Measurements from ENCODE around the gene ITGA5. TPM values are rescaled to one million over a fixed set of nuclear protein-coding genes. Genes with fewer than 3 reads are reported as not detected.

The ITGA5 gene
- total RNA-seq, 1 experiment from 2014 or later = 107 TPM

- no peak for DNase-seq (ENCODE audit: low read depth)
Observed at GRCh38 chr12:54412348-54412747, 6.7 kb downstream of the ITGA5 start.

- peak; percentile 94 for DNase-seq (ENCODE audit: low read depth)
Observed at GRCh38 chr12:54411391-54412241, 7.5 kb downstream of the ITGA5 start.

- DNase-seq (ENCODE audit: low read depth) = no peak
Observed at GRCh38 chr12:54409267-54409666, 9.8 kb downstream of the ITGA5 start.

- DNase-seq (ENCODE audit: low read depth) = no peak
Observed at GRCh38 chr12:54407183-54407905, 11.7 kb downstream of the ITGA5 start.

GRCh38 chr12:54405573-54405972 lies 13.5 kb downstream of the ITGA5 start:
- DNase-seq (ENCODE audit: low read depth) = no peak

GRCh38 chr12:54405106-54405505 lies 14.0 kb downstream of the ITGA5 start:
- DNase-seq (ENCODE audit: low read depth) = no peak

GRCh38 chr12:54404061-54405004 lies 14.7 kb downstream of the ITGA5 start:
- peak; percentile 48 for DNase-seq (ENCODE audit: low read depth)

GRCh38 chr12:54401119-54401518 lies 17.9 kb downstream of the ITGA5 start:
- DNase-seq (ENCODE audit: low read depth) = no peak

- DNase-seq (ENCODE audit: low read depth) = peak; percentile 85
Observed at GRCh38 chr12:54398995-54399793, 19.9 kb downstream of the ITGA5 start.

- DNase-seq (ENCODE audit: low read depth) = no peak
Observed at GRCh38 chr12:54398218-54398617, 20.8 kb downstream of the ITGA5 start.

GRCh38 chr12:54397157-54397556 lies 21.9 kb downstream of the ITGA5 start:
- no peak for DNase-seq (ENCODE audit: low read depth)

- DNase-seq (ENCODE audit: low read depth) = no peak
Observed at GRCh38 chr12:54395545-54395944, 23.5 kb downstream of the ITGA5 start.

GRCh38 chr12:54394986-54395385 lies 24.1 kb downstream of the ITGA5 start:
- no peak for DNase-seq (ENCODE audit: low read depth)

- DNase-seq (ENCODE audit: low read depth) = peak; percentile 41
Observed at GRCh38 chr12:54394281-54394719, 24.8 kb downstream of the ITGA5 start.

GRCh38 chr12:54393743-54394142 lies 25.3 kb downstream of the ITGA5 start:
- no peak for DNase-seq (ENCODE audit: low read depth)

GRCh38 chr12:54393207-54393609 lies 25.9 kb downstream of the ITGA5 start:
- DNase-seq (ENCODE audit: low read depth) = no peak

GRCh38 chr12:54392485-54393206 lies 26.4 kb downstream of the ITGA5 start:
- DNase-seq (ENCODE audit: low read depth) = no peak

- no peak for DNase-seq (ENCODE audit: low read depth)
Observed at GRCh38 chr12:54390668-54391551, 28.2 kb downstream of the ITGA5 start.

GRCh38 chr12:54390176-54390667 lies 28.8 kb downstream of the ITGA5 start:
- DNase-seq (ENCODE audit: low read depth) = no peak

All from Daoy (cell line).